ENCODE results near the gene LYZL1. TPM values are rescaled to one million over a fixed set of nuclear protein-coding genes. Genes with fewer than 3 reads are reported as not detected.
"Not testable (repeated sequence)": the region's sequence is repeated elsewhere in the genome, so short reads cannot be mapped to it uniquely, and the experiment has no call there.

The LYZL1 gene
- not detected for polyA plus RNA-seq (2013, experiment 1 of 2)
- not detected for polyA plus RNA-seq (2013, experiment 2 of 2)

GRCh38 chr10:29288906-29289305 lies at the start of gene LYZL1:
TSS of gene LYZL1 (plus strand) at chr10:29289070. CDS start at chr10:29291868, 2,798 bp downstream.
- not testable (repeated sequence) for DNase-seq; H3K79me1 ChIP-seq (replicated peaks; ENCODE audit: low read length, poor library complexity, severe bottlenecking); H3K4ac ChIP-seq (ENCODE audit: low read depth in 1 of 2, low read length in 2 of 2); H4K91ac ChIP-seq (ENCODE audit: low read length); H3K36me3 ChIP-seq (ENCODE audit: control insufficient read depth in 1 of 2, insufficient read depth in 2 of 2, low read depth in 1 of 2, low read length in 2 of 2); H3K14ac ChIP-seq (ENCODE audit: low read length in 2 of 2); H2BK15ac ChIP-seq (ENCODE audit: low read depth, poor library complexity, severe bottlenecking); H3K9ac ChIP-seq (ENCODE audit: low read length); H2BK120ac ChIP-seq (ENCODE audit: low read depth, low read length); H3K18ac ChIP-seq (ENCODE audit: low read depth in 1 of 2, low read length in 2 of 2); H2AFZ ChIP-seq (ENCODE audit: low read depth, low read length); H2BK12ac ChIP-seq (ENCODE audit: low read length in 2 of 2); H3K23ac ChIP-seq (ENCODE audit: low read length in 2 of 2); H3K27ac ChIP-seq (ENCODE audit: low read length, poor library complexity, severe bottlenecking); H3K4me1 ChIP-seq (ENCODE audit: control insufficient read depth, insufficient read depth, low read depth, low read length); H2AK5ac ChIP-seq (ENCODE audit: low read length, severe bottlenecking); H2BK5ac ChIP-seq (ENCODE audit: low read depth, low read length, poor library complexity, severe bottlenecking); H4K8ac ChIP-seq (ENCODE audit: low read length); H3K4me3 ChIP-seq (ENCODE audit: insufficient read depth in 1 of 2, low read depth in 1 of 2, low read length in 2 of 2); H3K4me2 ChIP-seq (ENCODE audit: low read length, poor library complexity, severe bottlenecking); H3K9me3 ChIP-seq (ENCODE audit: control insufficient read depth, low read length)
- 87% methylated on average over 6 of the region's 6 CpGs for WGBS
- H3K27me3 ChIP-seq (ENCODE audit: control insufficient read depth in 1 of 2, insufficient read depth in 1 of 2, low read length in 2 of 2): peaks cover 0 to 25% of the 10 kb centered on the region in 2 experiments

GRCh38 chr10:29239569-29240472 lies 49.0 kb upstream of the LYZL1 start:
- no peak overlapping the region for H2BK15ac ChIP-seq (ENCODE audit: low read depth, poor library complexity, severe bottlenecking)
- H2AFZ ChIP-seq (ENCODE audit: low read depth, low read length): no peak overlapping the region
- H4K8ac ChIP-seq (ENCODE audit: low read length): no peak overlapping the region
- H4K91ac ChIP-seq (ENCODE audit: low read length): no peak overlapping the region
- no peak overlapping the region for H3K4ac ChIP-seq (ENCODE audit: low read depth in 1 of 2, low read length in 2 of 2)
- DNase-seq: peak; percentile 35
- H3K23ac ChIP-seq (ENCODE audit: low read length in 2 of 2): no peak overlapping the region
- no peak overlapping the region for H3K27ac ChIP-seq (ENCODE audit: low read length, poor library complexity, severe bottlenecking)
- no peak overlapping the region for H2BK120ac ChIP-seq (ENCODE audit: low read depth, low read length)
- H3K79me1 ChIP-seq (replicated peaks; ENCODE audit: low read length, poor library complexity, severe bottlenecking): no peaks in the 10 kb centered on the region
- H3K9me3 ChIP-seq (ENCODE audit: control insufficient read depth, low read length): no peaks in the 10 kb centered on the region
- H3K9ac ChIP-seq (ENCODE audit: low read length): no peak overlapping the region
- H2AK5ac ChIP-seq (ENCODE audit: low read length, severe bottlenecking): no peak overlapping the region
- no peak overlapping the region for H3K14ac ChIP-seq (ENCODE audit: low read length in 2 of 2)
- H3K27me3 ChIP-seq (ENCODE audit: control insufficient read depth in 1 of 2, insufficient read depth in 1 of 2, low read length in 2 of 2): peaks cover 0 to 37% of the 10 kb centered on the region in 2 experiments
- H3K4me3 ChIP-seq (ENCODE audit: insufficient read depth in 1 of 2, low read depth in 1 of 2, low read length in 2 of 2): no peak overlapping the region
- no peak overlapping the region for H2BK12ac ChIP-seq (ENCODE audit: low read length in 2 of 2)
- H3K18ac ChIP-seq (ENCODE audit: low read depth in 1 of 2, low read length in 2 of 2): no peak overlapping the region
- no peaks in the 10 kb centered on the region for H3K4me1 ChIP-seq (ENCODE audit: control insufficient read depth, insufficient read depth, low read depth, low read length)
- 91% methylated on average over 12 of the region's 15 CpGs for WGBS
- no peaks in the 10 kb centered on the region for H3K36me3 ChIP-seq (ENCODE audit: control insufficient read depth in 1 of 2, insufficient read depth in 2 of 2, low read depth in 1 of 2, low read length in 2 of 2)
- H2BK5ac ChIP-seq (ENCODE audit: low read depth, low read length, poor library complexity, severe bottlenecking): no peak overlapping the region
- no peak overlapping the region for H3K4me2 ChIP-seq (ENCODE audit: low read length, poor library complexity, severe bottlenecking)

- Histone ChIP-seq H3K79me1 (replicated peaks; ENCODE audit: low read length, poor library complexity, severe bottlenecking) (no peaks in the 10 kb centered on the region), H3K4ac (ENCODE audit: low read depth in 1 of 2, low read length in 2 of 2) (no peak overlapping the region), H4K91ac (ENCODE audit: low read length) (peak overlapping the region; percentile 76), H3K27me3 (ENCODE audit: control insufficient read depth in 1 of 2, insufficient read depth in 1 of 2, low read length in 2 of 2) (peaks cover 0 to 41% of the 10 kb centered on the region in 2 experiments), H3K9me3 (ENCODE audit: control insufficient read depth, low read length) (no peaks in the 10 kb centered on the region), H3K4me1 (ENCODE audit: control insufficient read depth, insufficient read depth, low read depth, low read length) (no peaks in the 10 kb centered on the region), H3K14ac (ENCODE audit: low read length in 2 of 2) (no peak overlapping the region), H2BK15ac (ENCODE audit: low read depth, poor library complexity, severe bottlenecking) (no peak overlapping the region), H3K9ac (ENCODE audit: low read length) (no peak overlapping the region), H2BK5ac (ENCODE audit: low read depth, low read length, poor library complexity, severe bottlenecking) (no peak overlapping the region), H3K18ac (ENCODE audit: low read depth in 1 of 2, low read length in 2 of 2) (peak overlapping the region in 1 of 2 experiments; percentile 45), H3K4me2 (ENCODE audit: low read length, poor library complexity, severe bottlenecking) (no peak overlapping the region), H2AK5ac (ENCODE audit: low read length, severe bottlenecking) (no peak overlapping the region), H2BK120ac (ENCODE audit: low read depth, low read length) (no peak overlapping the region), H3K36me3 (ENCODE audit: control insufficient read depth in 1 of 2, insufficient read depth in 2 of 2, low read depth in 1 of 2, low read length in 2 of 2) (no peaks in the 10 kb centered on the region), H3K4me3 (ENCODE audit: insufficient read depth in 1 of 2, low read depth in 1 of 2, low read length in 2 of 2) (no peak overlapping the region), H2BK12ac (ENCODE audit: low read length in 2 of 2) (no peak overlapping the region), H3K27ac (ENCODE audit: low read length, poor library complexity, severe bottlenecking) (no peak overlapping the region), H2AFZ (ENCODE audit: low read depth, low read length) (no peak overlapping the region), H4K8ac (ENCODE audit: low read length) (peak overlapping the region; percentile 66), H3K23ac (ENCODE audit: low read length in 2 of 2) (peak overlapping the region in 1 of 2 experiments; percentile 82)
- 76% methylated on average over 10 of the region's 15 CpGs for WGBS
- no peak for DNase-seq
These were observed 47.7 kb upstream of the LYZL1 start for GRCh38 chr10:29240986-29241660.

- Histone ChIP-seq H2BK12ac (ENCODE audit: low read length in 2 of 2) (no peak overlapping the region), H2BK15ac (ENCODE audit: low read depth, poor library complexity, severe bottlenecking) (no peak overlapping the region), H3K27ac (ENCODE audit: low read length, poor library complexity, severe bottlenecking) (no peak overlapping the region), H3K14ac (ENCODE audit: low read length in 2 of 2) (no peak overlapping the region), H4K91ac (ENCODE audit: low read length) (no peak overlapping the region), H4K8ac (ENCODE audit: low read length) (no peak overlapping the region), H3K9ac (ENCODE audit: low read length) (no peak overlapping the region), H2BK120ac (ENCODE audit: low read depth, low read length) (no peak overlapping the region), H3K79me1 (replicated peaks; ENCODE audit: low read length, poor library complexity, severe bottlenecking) (no peaks in the 10 kb centered on the region), H2AK5ac (ENCODE audit: low read length, severe bottlenecking) (no peak overlapping the region), H2BK5ac (ENCODE audit: low read depth, low read length, poor library complexity, severe bottlenecking) (no peak overlapping the region), H3K18ac (ENCODE audit: low read depth in 1 of 2, low read length in 2 of 2) (no peak overlapping the region), H3K36me3 (ENCODE audit: control insufficient read depth in 1 of 2, insufficient read depth in 2 of 2, low read depth in 1 of 2, low read length in 2 of 2) (no peaks in the 10 kb centered on the region), H3K4ac (ENCODE audit: low read depth in 1 of 2, low read length in 2 of 2) (no peak overlapping the region), H3K27me3 (ENCODE audit: control insufficient read depth in 1 of 2, insufficient read depth in 1 of 2, low read length in 2 of 2) (peaks cover 0 to 41% of the 10 kb centered on the region in 2 experiments), H3K9me3 (ENCODE audit: control insufficient read depth, low read length) (no peaks in the 10 kb centered on the region), H2AFZ (ENCODE audit: low read depth, low read length) (no peak overlapping the region), H3K23ac (ENCODE audit: low read length in 2 of 2) (no peak overlapping the region), H3K4me2 (ENCODE audit: low read length, poor library complexity, severe bottlenecking) (no peak overlapping the region), H3K4me3 (ENCODE audit: insufficient read depth in 1 of 2, low read depth in 1 of 2, low read length in 2 of 2) (no peak overlapping the region), H3K4me1 (ENCODE audit: control insufficient read depth, insufficient read depth, low read depth, low read length) (no peaks in the 10 kb centered on the region)
- no peak for DNase-seq
These were observed 46.9 kb upstream of the LYZL1 start for GRCh38 chr10:29241925-29242324.

Data from mesenchymal stem cell (in vitro differentiated cells and primary cell).